HUDEP-2 (cell line): ENCODE measurements around the gene C2CD4C.
"Not testable (repeated sequence)": the region's sequence is repeated elsewhere in the genome, so short reads cannot be mapped to it uniquely, and the experiment has no call there.

Source experiments
- DNase-seq, 76 experiments: peaks; one replicate each; lab custom pipeline; 2025; ENCODE audit not compliant: unreplicated experiment in 76 of 76; lab: John Stamatoyannopoulos, UW

The C2CD4C gene

GRCh38 chr19:439167-439900 lies 30.4 kb upstream of the C2CD4C start:
- no peak for DNase-seq

DNA sequence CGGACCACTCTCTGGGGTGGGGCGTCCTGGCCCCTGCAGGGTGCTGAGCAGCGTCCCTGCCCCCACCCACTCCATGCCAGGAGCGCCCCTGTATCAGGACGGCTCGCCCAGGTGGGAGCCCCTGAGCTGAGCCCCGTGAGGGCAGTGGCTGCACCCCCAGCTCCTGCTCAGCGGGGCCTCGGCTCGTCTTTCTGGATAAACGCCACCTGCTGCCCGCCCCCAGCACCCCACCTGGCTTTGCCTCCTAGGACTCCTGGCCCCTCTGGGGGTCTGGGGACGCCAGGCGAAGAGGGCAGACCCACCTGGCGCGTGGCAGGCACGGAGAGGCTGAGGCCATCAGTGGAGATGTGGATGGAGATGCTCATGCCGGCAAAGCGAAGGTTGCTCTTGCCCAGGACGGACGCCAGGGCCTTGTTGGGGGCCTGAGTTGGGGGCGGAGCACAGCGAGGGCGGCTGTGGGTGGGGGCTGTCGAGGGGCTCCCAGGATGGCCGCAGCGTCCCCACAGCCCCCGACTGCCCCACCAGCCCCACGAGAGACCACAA lies 29.5 kb upstream of the C2CD4C start:
- DNase-seq = no peak

DNA sequence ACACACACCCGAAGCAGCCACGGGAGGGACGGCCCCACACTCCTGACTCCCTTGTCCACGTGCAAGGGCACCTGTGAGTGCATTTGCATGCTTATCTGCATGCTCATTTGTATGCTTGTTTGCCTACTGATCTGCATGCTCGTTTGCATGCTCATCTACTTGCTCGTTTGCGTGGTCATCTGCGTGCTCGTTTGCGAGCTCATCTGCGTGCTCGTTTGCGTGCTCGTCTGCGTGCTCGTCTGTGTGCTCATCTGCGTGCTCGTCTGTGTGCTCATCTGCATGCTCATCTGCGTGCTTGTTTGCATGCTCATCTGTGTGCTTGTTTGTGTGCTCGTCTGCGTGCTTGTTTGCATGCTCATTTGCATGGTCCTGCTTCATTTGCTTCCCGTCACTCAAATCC lies 28.1 kb upstream of the C2CD4C start:
- no peak for DNase-seq

DNA sequence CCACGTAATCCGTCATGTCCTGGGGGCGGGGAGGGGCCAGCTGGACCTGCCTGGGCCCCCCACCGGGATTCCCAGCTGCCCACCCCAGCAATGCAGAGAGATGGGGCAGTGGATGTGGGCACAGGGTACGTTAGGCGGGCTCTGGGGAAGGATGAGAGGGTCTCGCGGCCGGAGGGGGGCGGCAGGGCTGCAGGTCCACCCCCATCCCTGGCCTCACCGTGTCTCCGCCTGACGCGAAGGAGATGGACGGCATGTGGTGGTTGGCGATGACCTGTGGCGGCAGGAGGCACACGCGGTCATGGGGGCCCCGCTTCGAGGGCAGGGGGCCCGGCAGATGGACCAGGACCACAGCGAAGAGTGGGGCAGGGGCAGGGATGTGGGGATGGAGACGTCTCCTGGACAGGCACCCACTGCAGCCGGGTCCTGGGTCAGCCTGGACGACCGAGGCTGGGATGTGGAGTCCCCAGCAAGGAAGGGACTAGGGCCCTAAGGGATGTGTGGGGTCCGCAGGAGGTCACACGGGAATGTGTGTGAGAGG lies 27.5 kb upstream of the C2CD4C start:
- no peak for DNase-seq

DNA sequence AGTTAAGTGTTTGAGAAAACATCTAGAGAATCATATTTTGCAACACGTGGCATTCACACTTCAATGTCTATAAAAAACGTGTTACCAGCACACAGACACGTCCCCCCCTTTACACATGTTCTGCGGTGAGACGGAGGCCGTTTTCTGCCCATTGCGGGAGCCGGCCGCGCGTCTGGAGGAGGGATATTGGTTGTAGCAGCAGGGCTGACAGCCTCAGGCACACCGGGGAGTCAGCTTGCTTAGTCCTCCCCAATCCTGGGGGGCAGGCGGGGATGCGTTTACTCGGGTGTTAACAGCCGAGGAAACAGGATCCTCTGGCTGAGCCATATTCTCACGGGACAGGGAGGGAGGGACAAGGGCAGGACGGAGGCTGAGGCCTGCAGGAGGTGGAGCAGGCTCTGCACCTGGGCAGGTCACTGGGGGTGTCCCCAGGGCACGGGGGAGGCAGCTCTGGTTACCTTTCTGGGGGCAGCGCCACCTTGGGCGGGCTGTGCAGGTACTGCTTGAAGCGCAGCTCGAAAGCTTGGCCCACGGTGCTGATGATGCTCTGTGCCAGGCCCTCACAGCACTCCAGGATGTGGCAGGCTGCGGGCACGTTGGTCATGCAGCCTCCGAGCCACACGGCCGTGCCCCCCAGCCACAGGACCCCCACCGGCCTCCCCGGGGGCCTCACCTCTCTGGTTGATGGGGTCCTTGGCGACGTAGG lies 26.9 kb upstream of the C2CD4C start:
- no peak for DNase-seq

DNA sequence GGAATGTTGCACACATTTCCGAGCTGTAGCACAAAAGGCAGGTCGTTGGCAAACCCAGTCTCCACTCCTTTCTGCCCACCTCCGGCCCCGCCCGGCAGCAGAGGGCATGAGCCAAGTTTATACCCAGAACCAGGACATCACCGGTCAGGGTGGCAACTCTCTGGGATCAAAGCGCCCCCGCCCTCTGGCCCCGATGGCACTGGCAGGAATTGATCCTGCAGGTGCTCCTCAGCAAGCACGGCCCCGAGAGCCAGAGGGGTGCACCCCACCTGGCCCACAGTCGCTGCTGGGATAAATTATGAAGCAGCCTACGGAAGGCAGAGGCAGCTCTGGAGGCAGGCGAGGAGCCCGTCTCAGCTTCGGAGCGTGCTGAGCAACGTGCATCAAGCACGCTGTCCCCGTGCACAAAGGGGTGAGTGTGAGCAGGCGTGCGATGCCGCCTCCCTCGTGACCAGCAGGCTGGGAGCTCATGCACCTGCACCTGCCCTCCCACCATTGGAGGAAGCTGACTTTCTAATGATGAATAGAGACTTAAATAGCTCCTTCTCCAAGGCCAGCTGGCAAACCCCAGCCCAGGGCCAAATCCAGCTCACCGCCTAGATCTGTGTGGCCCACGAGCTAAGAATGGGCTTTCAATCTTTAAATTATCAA lies 26.2 kb upstream of the C2CD4C start:
- no peak for DNase-seq

- no peak for DNase-seq
Measured at GRCh38 chr19:434152-434960, 25.4 kb upstream of the C2CD4C start.

DNA sequence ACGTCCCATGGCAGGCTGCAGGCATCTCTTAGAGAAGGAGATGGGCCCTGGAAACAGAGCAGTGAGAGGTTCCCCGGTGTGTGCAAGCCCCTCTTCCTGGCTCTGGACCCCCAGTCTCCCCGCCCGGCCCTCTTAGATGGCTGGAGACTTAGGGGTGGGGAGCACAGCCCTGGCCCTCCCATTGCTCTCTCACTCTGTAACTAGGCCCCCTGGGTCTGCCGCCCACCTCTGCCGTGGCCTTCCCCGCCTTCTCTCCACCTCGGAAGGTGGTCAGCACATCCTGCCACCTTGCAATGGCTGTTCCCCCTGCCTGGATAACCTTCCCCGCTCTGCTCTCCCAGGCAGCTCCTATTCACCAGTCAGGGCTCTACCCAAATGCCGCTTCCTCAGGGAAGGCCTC lies 21.8 kb upstream of the C2CD4C start:
- DNase-seq = no peak

GRCh38 chr19:428149-428548 lies 19.2 kb upstream of the C2CD4C start:
- no peak for DNase-seq

DNA sequence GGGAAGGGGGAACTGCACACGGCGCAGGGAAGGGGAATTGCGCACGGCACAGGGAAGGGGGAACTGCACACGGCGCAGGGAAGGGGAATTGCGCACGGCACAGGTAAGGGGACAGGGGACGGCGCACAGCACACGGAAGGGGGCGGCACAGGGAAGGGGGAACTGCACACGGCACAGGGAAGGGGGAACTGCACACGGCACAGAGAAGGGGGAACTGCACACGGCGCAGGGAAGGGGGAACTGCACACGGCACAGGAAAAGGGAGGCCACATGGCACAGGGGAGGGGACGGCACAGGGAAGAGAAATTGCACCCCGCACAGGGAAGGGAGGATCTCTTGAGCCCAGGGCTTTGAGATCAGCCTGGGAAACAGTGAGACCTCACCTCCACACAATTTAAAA lies 18.7 kb upstream of the C2CD4C start:
- not testable (repeated sequence) for DNase-seq

DNA sequence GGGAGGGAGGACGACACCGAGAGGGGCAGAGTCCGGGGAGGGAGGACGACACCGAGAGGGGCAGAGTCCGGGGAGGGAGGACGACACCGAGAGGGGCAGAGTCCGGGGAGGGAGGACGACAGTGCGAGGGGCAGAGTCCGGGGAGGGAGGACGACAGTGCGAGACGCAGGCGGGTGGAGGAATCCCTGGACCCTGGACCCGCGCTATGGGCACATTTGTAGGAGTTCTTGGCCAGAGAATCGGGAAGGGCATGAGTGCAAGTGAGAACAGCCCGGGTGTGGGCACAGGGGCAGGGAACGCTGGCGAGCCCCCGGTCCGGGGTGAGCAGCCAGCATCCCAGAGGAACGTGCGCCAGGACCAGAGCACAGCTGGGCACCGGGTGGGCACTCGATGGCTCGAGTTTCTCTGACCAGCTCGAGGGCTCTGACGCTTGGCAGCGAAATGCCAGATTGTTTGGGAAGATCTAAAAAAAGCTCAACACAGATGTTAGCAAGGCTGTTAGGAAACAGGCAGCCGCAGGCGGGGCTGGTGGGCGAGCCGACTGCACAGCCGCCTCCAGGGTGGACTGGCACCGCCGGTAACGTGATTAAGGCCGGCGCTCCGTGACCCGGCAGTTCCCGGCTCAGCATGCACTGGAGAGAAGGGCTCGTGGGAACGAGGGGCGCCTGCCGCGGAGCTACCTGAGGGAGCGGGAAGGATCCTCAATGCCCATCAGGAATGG lies 17.9 kb upstream of the C2CD4C start:
- no peak for DNase-seq

DNA sequence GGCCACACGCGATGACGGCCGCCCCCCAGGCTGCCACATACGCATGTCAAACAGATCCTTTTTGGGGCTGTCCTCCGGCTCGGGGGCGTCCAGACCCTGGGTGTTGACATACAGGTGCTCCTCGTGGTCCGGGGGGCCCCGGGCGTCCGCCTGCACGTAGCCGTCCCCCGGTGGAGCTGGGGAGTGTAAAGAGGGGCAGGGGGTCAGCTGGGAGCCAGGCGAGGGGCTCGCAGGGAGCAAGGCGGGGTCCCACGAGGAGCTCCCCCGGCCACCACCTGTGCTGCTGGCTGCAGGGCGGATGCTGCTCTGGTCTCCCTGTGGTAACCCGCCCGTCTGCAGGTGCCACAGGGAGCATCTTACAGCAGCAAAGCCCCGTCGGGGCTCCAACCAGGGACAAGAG lies 16.1 kb upstream of the C2CD4C start:
- no peak for DNase-seq

GRCh38 chr19:424546-424945 lies 15.6 kb upstream of the C2CD4C start:
- no peak for DNase-seq

DNA sequence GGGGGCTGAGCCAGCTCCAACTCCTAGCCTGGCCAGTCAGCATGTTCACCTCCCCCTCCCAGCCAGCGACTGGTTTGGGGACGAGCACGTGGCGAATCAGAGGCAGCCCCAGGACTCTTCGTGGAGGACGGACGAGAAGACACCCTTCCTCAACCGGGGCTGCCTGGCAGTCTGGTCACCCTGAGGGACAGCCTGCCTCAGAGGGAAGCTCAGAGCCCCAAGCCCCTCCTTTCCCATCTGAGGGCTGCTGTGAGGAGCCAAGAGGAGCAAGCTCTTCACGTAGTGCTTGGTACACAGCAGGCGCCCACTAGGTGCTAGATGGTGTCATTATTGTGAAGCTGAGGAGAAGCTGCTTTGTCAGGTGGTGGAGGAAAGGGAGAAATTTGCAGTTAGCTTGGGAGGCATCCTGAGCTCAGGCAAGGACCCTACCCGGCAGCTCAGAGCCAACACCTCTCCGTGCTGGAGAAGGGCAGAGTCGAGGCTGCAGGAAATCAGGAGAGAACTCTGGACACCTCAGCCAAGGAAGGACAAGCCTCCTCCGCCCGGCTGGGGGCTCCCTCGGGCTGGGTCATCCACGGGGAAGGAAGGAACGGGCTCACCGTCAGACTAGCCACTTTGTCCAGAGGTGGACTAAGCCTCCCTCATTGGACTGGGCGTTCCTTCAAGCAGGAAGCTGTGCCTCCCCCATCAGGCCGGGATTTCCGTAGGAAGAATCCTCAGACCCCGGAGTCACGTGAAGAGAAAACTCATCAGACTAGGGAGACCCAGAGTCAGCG lies 14.9 kb upstream of the C2CD4C start:
- DNase-seq = no peak

DNA sequence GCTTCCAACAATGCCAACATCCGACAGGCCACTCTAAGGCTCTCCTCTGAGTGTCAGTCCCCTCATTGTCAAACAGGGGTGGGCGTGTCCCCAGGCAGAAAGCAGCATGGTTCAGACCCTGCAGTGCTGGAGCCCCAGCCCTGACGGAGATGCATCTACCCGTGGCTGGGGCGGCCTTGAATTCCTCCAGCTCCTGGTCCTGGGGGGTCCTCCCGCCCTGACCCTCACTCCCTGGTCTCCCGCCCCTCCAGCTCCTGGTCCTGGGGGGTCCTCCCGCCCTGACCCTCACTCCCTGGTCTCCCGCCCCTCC lies 13.9 kb upstream of the C2CD4C start:
- DNase-seq = not testable (repeated sequence)

DNA sequence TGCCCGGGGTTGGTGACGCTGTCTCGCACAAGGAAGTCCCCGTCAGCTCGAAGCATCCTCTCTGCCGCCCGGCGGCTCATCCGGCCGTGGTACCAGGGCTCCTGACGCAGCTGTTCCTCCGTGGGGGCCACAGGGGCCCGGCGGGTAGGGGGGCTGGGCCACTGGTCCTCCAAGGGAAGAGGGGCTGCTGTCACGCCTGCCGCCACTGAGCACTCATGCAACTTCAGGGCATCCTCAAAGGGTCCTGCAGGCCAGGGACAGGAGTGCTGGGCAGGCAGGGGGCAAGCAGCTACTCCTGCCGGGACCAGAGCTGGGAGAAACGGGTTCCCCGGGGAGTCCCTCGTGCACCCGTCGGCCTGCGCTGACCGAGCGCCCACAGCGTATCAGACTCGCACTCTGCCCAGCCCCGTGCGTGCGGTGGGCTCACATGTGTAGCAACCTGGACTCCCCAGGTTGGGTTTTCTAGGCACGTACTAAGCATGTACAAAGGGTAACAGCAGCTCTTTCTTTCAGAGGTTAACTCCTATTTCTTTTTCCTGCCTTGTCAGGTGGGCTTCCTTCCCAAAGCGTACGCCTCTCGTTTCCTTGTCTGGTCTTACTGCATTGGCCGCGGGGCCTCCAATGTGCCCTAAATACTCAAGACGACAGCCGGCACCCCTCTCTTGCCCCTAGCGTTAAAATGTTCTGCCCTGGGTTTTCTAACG lies 13.4 kb upstream of the C2CD4C start:
- no peak for DNase-seq

DNA sequence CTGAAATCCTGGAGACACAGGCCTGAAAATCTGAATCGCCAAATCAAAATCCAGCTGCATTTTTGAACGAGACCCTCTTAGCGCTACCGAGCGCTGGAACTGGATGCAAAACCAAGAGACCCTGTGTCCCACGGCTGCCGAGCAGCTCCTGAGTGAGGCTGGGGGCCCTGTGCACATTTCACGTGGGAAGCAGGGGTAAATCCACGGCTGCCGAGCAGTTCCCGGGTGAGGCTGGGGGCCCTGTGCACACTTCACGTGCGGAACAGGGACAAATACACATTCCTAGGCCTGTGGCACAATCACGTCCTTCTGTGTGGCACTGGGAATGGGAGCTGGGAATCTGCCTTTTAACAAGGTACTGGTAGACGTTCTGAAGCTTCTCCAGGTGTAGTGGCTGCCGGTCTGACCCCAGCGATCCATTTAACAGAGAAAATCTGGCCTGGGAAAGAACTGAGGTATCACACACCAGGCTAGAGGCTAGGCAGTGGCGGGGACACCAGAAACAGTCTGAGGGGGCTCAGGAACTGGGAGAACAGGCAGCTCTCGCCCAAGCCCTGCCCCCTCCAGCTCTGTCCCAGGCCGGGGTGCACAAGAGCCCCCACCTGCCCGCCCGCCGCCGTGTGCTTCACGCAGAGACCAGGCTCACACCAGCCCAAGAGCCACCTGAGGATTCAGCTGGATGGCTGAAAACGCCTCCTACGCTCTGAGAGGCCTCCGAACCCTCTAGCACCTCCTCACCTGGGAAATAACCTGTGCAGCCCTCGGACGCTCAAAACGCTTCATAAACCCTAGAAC lies 11.0 kb upstream of the C2CD4C start:
- DNase-seq = no peak
